AG09319 (cell line): Measurements from ENCODE around the gene LRRC4C.

Experiments
- DNase-seq: peaks from one replicate; pipeline ENCODE4 v3.0.0-alpha.2; 2010; ENCODE audit warnings: low read depth; ENCODE audit errors: extremely low read depth
- TF ChIP-seq, protein P1 (sequence below): IDR thresholded peaks from 2 replicates; pipeline ENCODE4 v1.5.1; 2011; ENCODE audit warnings: low read depth, mild to moderate bottlenecking, inconsistent platforms, low read length, moderate library complexity

The LRRC4C gene

GRCh38 chr11:41313226-41313625, 146.2 kb downstream of the LRRC4C start:
- no peak for DNase-seq
- TF ChIP-seq, protein P1, sequence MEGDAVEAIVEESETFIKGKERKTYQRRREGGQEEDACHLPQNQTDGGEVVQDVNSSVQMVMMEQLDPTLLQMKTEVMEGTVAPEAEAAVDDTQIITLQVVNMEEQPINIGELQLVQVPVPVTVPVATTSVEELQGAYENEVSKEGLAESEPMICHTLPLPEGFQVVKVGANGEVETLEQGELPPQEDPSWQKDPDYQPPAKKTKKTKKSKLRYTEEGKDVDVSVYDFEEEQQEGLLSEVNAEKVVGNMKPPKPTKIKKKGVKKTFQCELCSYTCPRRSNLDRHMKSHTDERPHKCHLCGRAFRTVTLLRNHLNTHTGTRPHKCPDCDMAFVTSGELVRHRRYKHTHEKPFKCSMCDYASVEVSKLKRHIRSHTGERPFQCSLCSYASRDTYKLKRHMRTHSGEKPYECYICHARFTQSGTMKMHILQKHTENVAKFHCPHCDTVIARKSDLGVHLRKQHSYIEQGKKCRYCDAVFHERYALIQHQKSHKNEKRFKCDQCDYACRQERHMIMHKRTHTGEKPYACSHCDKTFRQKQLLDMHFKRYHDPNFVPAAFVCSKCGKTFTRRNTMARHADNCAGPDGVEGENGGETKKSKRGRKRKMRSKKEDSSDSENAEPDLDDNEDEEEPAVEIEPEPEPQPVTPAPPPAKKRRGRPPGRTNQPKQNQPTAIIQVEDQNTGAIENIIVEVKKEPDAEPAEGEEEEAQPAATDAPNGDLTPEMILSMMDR = no peak

- TF ChIP-seq, protein P1 = no peak
- DNase-seq = no peak
Observed at GRCh38 chr11:41309716-41310115, 149.7 kb downstream of the LRRC4C start.

- no peak for DNase-seq
- TF ChIP-seq, protein P1 = no peak
Observed at GRCh38 chr11:41309111-41309522, 150.3 kb downstream of the LRRC4C start.

DNA sequence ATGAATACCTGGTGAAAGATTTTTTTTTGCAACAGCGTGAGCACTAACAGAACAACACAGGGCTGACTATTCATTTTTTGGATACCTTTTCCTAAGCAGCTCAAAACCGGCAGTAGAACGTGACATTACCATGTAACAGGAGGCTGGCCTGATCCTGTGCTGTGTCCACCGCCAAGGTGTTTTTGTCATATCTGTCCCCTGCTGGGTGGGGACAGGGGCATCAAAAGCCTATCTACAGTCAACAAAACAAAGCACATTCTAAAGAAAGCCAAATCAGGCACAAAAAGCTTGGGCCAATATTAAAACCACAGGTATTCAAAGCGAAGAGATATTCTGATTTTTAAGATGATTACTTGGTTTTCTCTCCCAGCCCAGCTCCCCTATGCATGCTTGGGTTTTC, 151.2 kb downstream of the LRRC4C start:
- no peak for DNase-seq
- TF ChIP-seq, protein P1 = no peak

- TF ChIP-seq, protein P1 = no peak
- no peak for DNase-seq
Observed at GRCh38 chr11:41307296-41308080, 152.0 kb downstream of the LRRC4C start.

- TF ChIP-seq, protein P1 = no peak
- no peak for DNase-seq
Observed at GRCh38 chr11:41306431-41306830, 153.0 kb downstream of the LRRC4C start.

DNA sequence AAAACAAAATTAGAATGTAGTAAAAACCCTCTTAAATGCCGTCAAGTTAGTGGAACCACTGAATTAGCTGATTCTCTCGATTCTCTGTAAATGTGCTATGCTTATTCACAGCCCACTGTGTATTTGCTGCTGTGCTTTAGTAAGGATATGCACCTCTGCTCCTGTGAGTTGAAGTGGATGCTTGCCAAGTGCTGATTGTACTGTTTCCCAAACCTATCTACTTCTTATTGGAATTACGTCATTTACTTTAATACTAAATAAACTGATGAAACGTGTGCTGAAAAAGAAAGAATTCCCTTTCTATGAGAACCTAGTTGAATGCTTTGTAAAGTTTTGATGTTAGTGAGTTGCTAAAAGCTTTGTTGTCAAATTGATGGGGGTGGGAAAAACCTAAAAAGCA, 158.4 kb downstream of the LRRC4C start:
- no peak for DNase-seq
- TF ChIP-seq, protein P1 = no peak
